Cardiac muscle cell (in vitro differentiated cells and primary cell): Measurements from ENCODE around the gene CBFA2T2. TPM values are rescaled to one million over a fixed set of nuclear protein-coding genes. Genes with fewer than 3 reads are reported as not detected.
"Not testable (repeated sequence)": the region's sequence is repeated elsewhere in the genome, so short reads cannot be mapped to it uniquely, and the experiment has no call there.

Source experiments
- DNase-seq, 2 donors: peaks; one replicate each; pipeline versions ENCODE4 v3.0.0 to v3.0.0-alpha.2; 2010 to 2017; ENCODE audit warnings: low read depth in 1 of 2, low spot score in 1 of 2
- H3K27ac ChIP-seq: fragments of 200-600 bp; sonication (generic); 2 replicates; pipeline ENCODE4 v1.5.1; 2016
- H3K27me3 ChIP-seq: fragments of 200-600 bp; sonication (generic); 2 replicates; pipeline ENCODE4 v1.6.0; 2016; ENCODE audit warnings: control low read depth
- H3K36me3 ChIP-seq: fragments of 200-600 bp; sonication (generic); 2 replicates; pipeline ENCODE4 v1.5.1; 2016; ENCODE audit warnings: control low read depth
- H3K4me1 ChIP-seq: fragments of 200-600 bp; sonication (generic); 2 replicates; pipeline ENCODE4 v1.8.1; 2017; ENCODE audit warnings: low read depth, mild to moderate bottlenecking, mixed run types
- H3K4me3 ChIP-seq: fragments of 200-600 bp; sonication (generic); 2 replicates; pipeline ENCODE4 v1.5.1; 2016; ENCODE audit warnings: mild to moderate bottlenecking
- H3K9me3 ChIP-seq: fragments of 200-600 bp; sonication (generic); 2 replicates; pipeline ENCODE4 v1.5.1; 2017; ENCODE audit warnings: low read depth, mild to moderate bottlenecking, control low read depth
- CTCF ChIP-seq: IDR thresholded peaks from 2 replicates; pipeline ENCODE4 v1.5.1; 2012; ENCODE audit warnings: low read depth, mild to moderate bottlenecking, low read length
- polyA plus RNA-seq: library from polyadenylated mRNA; unstranded; fragments of >200 nt; fragmentation: Nextera tagmentation; extraction: Ambion mirVana; gene quantifications from 2 replicates; pipeline ENCODE4 v1.2.1, GENCODE V29; 2016
- total RNA-seq: library from RNA; depleted of rRNA; stranded (reverse); fragments of >200 nt; gene quantifications from 2 replicates; pipeline ENCODE4 v1.2.3, GENCODE V29; 2016

CBFA2T2 gene
- total and polyA plus RNA-seq, 2 experiments from 2014 or later: 36.7 to 53.1 TPM

GRCh38 chr20:33555755-33556154 lies 65.9 kb downstream of the CBFA2T2 start:
- H3K9me3 ChIP-seq: no peaks in the 10 kb centered on the region
- no peaks in the 10 kb centered on the region for H3K27me3 ChIP-seq
- no peak overlapping the region for H3K4me3 ChIP-seq
- H3K36me3 ChIP-seq: no peaks in the 10 kb centered on the region
- H3K27ac ChIP-seq: peak overlapping the region; percentile 82
- DNase-seq: no peak
- no peak for TF ChIP-seq CTCF
- H3K4me1 ChIP-seq: peaks cover 25% of the 10 kb centered on the region

- no peak for TF ChIP-seq CTCF
- Histone ChIP-seq H3K36me3 (no peaks in the 10 kb centered on the region), H3K4me3 (no peak overlapping the region), H3K27ac (no peak overlapping the region), H3K9me3 (no peaks in the 10 kb centered on the region), H3K27me3 (no peaks in the 10 kb centered on the region), H3K4me1 (peaks cover 25% of the 10 kb centered on the region)
- no peak for DNase-seq
These were observed 66.3 kb downstream of the CBFA2T2 start for GRCh38 chr20:33556246-33556645.

- Histone ChIP-seq H3K27me3 (no peaks in the 10 kb centered on the region), H3K9me3 (no peaks in the 10 kb centered on the region), H3K27ac (no peak overlapping the region), H3K36me3 (no peaks in the 10 kb centered on the region), H3K4me1 (peaks cover 36% of the 10 kb centered on the region), H3K4me3 (no peak overlapping the region)
- no peak for TF ChIP-seq CTCF
- DNase-seq: no peak
These were observed 68.7 kb downstream of the CBFA2T2 start for GRCh38 chr20:33558348-33559144.

GRCh38 chr20:33559212-33559611 lies 69.3 kb downstream of the CBFA2T2 start:
- Histone ChIP-seq H3K4me3 (no peak overlapping the region), H3K36me3 (no peaks in the 10 kb centered on the region), H3K9me3 (no peaks in the 10 kb centered on the region), H3K27me3 (no peaks in the 10 kb centered on the region), H3K27ac (peak overlapping the region; percentile 74), H3K4me1 (peaks cover 40% of the 10 kb centered on the region)
- no peak for DNase-seq
- TF ChIP-seq CTCF: no peak

GRCh38 chr20:33560026-33560425 lies 70.1 kb downstream of the CBFA2T2 start:
- TF ChIP-seq CTCF: no peak
- H3K4me3 ChIP-seq: no peak overlapping the region
- H3K27ac ChIP-seq: peak overlapping the region; percentile 74
- H3K27me3 ChIP-seq: no peaks in the 10 kb centered on the region
- DNase-seq: no peak
- H3K36me3 ChIP-seq: no peaks in the 10 kb centered on the region
- peaks cover 32% of the 10 kb centered on the region for H3K4me1 ChIP-seq
- H3K9me3 ChIP-seq: no peaks in the 10 kb centered on the region

- Histone ChIP-seq H3K27ac (peak overlapping the region; percentile 74), H3K4me1 (peaks cover 27% of the 10 kb centered on the region)
- not testable (repeated sequence) for DNase-seq, H3K9me3 ChIP-seq, H3K36me3 ChIP-seq, H3K4me3 ChIP-seq, H3K27me3 ChIP-seq
These were observed 71.2 kb downstream of the CBFA2T2 start for GRCh38 chr20:33561053-33561452.
